Neural progenitor cell (in vitro differentiated cells): ENCODE data around the gene PAPPA2. TPM values are rescaled to one million over a fixed set of nuclear protein-coding genes. Genes with fewer than 3 reads are reported as not detected.

ENCODE experiments used
- DNase-seq: peaks from one replicate; pipeline ENCODE4 v3.0.0-alpha.2; 2016; ENCODE audit warnings: low spot score
- H2AFZ ChIP-seq: fragments of 200-600 bp; sonication (generic); replicated peaks from 2 replicates; pipeline ENCODE4 v1.6.1; 2016; ENCODE audit warnings: antibody characterized with exemption
- H3F3A ChIP-seq: fragments of 200-600 bp; sonication (generic); 2 replicates; pipeline ENCODE4 v1.6.1; 2016; ENCODE audit warnings: antibody characterized with exemption, low read depth
- H3K27ac ChIP-seq: fragments of 200-600 bp; sonication (generic); 2 replicates; pipeline ENCODE4 v1.5.1; 2016; ENCODE audit warnings: mild to moderate bottlenecking
- H3K27me3 ChIP-seq: fragments of 200-600 bp; sonication (generic); 2 replicates; pipeline ENCODE4 v1.6.1; 2016; ENCODE audit warnings: mild to moderate bottlenecking, moderate library complexity
- H3K36me3 ChIP-seq: fragments of 200-600 bp; sonication (generic); 2 replicates; pipeline ENCODE4 v1.5.1; 2016
- H3K4me1 ChIP-seq: fragments of 200-600 bp; sonication (generic); 2 replicates; pipeline ENCODE4 v1.6.1; 2016; ENCODE audit warnings: mixed run types
- H3K4me2 ChIP-seq: fragments of 200-600 bp; sonication (generic); 2 replicates; pipeline ENCODE4 v1.6.1; 2016
- H3K4me3 ChIP-seq: fragments of 200-600 bp; sonication (generic); 2 replicates; pipeline ENCODE4 v1.5.1; 2016
- H3K79me2 ChIP-seq: fragments of 200-600 bp; sonication (generic); 2 replicates; pipeline ENCODE4 v1.6.1; 2016; ENCODE audit warnings: low read depth
- H3K9ac ChIP-seq: fragments of 200-600 bp; sonication (generic); 2 replicates; pipeline ENCODE4 v1.6.1; 2016
- H3K9me3 ChIP-seq: fragments of 200-600 bp; sonication (generic); 2 replicates; pipeline ENCODE4 v1.5.1; 2016; ENCODE audit warnings: low read depth
- H4K20me1 ChIP-seq: fragments of 200-600 bp; sonication (generic); 2 replicates; pipeline ENCODE4 v1.6.1; 2016; ENCODE audit warnings: low read depth
- H3K27ac Mint-ChIP-seq: 3 replicates; pipeline ENCODE4 v1.8.0; 2021; ENCODE audit warnings: mixed read lengths
- H3K27me3 Mint-ChIP-seq: 2 replicates; pipeline ENCODE4 v1.8.0; 2022; ENCODE audit warnings: low read depth, mild to moderate bottlenecking, inconsistent platforms, moderate library complexity, mixed read lengths; ENCODE audit not compliant: insufficient read depth
- H3K36me3 Mint-ChIP-seq: 3 replicates; pipeline ENCODE4 v1.8.0; 2021; ENCODE audit warnings: mixed read lengths
- H3K4me1 Mint-ChIP-seq: 3 replicates; pipeline ENCODE4 v1.8.0; 2021; ENCODE audit warnings: mixed read lengths
- H3K4me3 Mint-ChIP-seq: 3 replicates; pipeline ENCODE4 v1.8.0; 2021; ENCODE audit warnings: mild to moderate bottlenecking, moderate library complexity, mixed read lengths
- H3K9me3 Mint-ChIP-seq: 3 replicates; pipeline ENCODE4 v1.8.0; 2020; ENCODE audit warnings: mixed read lengths
- CTCF ChIP-seq: fragments of 200-600 bp; sonication (generic); IDR thresholded peaks from 2 replicates; pipeline ENCODE4 v1.5.1; 2017; ENCODE audit warnings: antibody characterized with exemption, mild to moderate bottlenecking
- EZH2 ChIP-seq: fragments of 200-600 bp; sonication (generic); IDR thresholded peaks from 2 replicates; pipeline ENCODE4 v1.6.1; 2017; ENCODE audit warnings: antibody characterized with exemption, mild to moderate bottlenecking, moderate library complexity
- EZH2phosphoT487 ChIP-seq: fragments of 200-600 bp; sonication (generic); IDR thresholded peaks from 2 replicates; pipeline ENCODE4 v1.6.1; 2017; ENCODE audit warnings: antibody characterized with exemption
- total RNA-seq: library from RNA; depleted of rRNA; stranded (reverse); fragments of >200 nt; gene quantifications from 2 replicates; pipeline ENCODE4 v1.2.3, GENCODE V29; 2015; ENCODE audit warnings: low replicate concordance

The PAPPA2 gene
- total RNA-seq, 1 donor from 2014 or later, result 0.17 TPM

GRCh38 chr1:176854758-176855745 lies 392.1 kb downstream of the PAPPA2 start:
- TF ChIP-seq EZH2phosphoT487 (no peak), EZH2 (no peak), CTCF (no peak)
- Histone ChIP-seq H3K27ac (no peak overlapping the region), H3K36me3 (no peaks in the 10 kb centered on the region), H2AFZ (no peak overlapping the region), H4K20me1 (no peaks in the 10 kb centered on the region), H3K4me3 (no peak overlapping the region), H3K4me2 (no peak overlapping the region), H3K9ac (no peak overlapping the region), H3K9me3 (no peaks in the 10 kb centered on the region), H3K4me1 (no peaks in the 10 kb centered on the region), H3F3A (no peaks in the 10 kb centered on the region), H3K79me2 (no peaks in the 10 kb centered on the region), H3K27me3 (no peaks in the 10 kb centered on the region)
- Mint-ChIP-seq H3K27ac (no peak overlapping the region), H3K27me3 (no peaks in the 10 kb centered on the region), H3K4me1 (peaks cover 5% of the 10 kb centered on the region), H3K4me3 (no peak overlapping the region), H3K9me3 (no peaks in the 10 kb centered on the region), H3K36me3 (no peaks in the 10 kb centered on the region)
- DNase-seq, result no peak

GRCh38 chr1:176857632-176858031 lies 394.7 kb downstream of the PAPPA2 start:
- no peak overlapping the region for H2AFZ ChIP-seq
- Mint-ChIP-seq H3K4me3 (no peak overlapping the region), H3K36me3 (no peaks in the 10 kb centered on the region), H3K9me3 (no peaks in the 10 kb centered on the region), H3K4me1 (peaks cover 5% of the 10 kb centered on the region), H3K27ac (no peak overlapping the region), H3K27me3 (no peaks in the 10 kb centered on the region)
- H3K27ac ChIP-seq, result no peak overlapping the region
- TF ChIP-seq EZH2 (no peak), CTCF (no peak), EZH2phosphoT487 (no peak)
- H3K36me3 ChIP-seq, result no peaks in the 10 kb centered on the region
- H3F3A ChIP-seq, result no peaks in the 10 kb centered on the region
- H3K4me2 ChIP-seq, result no peak overlapping the region
- no peaks in the 10 kb centered on the region for H3K9me3 ChIP-seq
- DNase-seq, result no peak
- no peaks in the 10 kb centered on the region for H3K79me2 ChIP-seq
- no peak overlapping the region for H3K4me3 ChIP-seq
- H3K27me3 ChIP-seq, result no peaks in the 10 kb centered on the region
- H4K20me1 ChIP-seq, result no peaks in the 10 kb centered on the region
- no peak overlapping the region for H3K9ac ChIP-seq
- no peaks in the 10 kb centered on the region for H3K4me1 ChIP-seq

GRCh38 chr1:176858433-176858916 lies 395.5 kb downstream of the PAPPA2 start:
- Histone ChIP-seq H4K20me1 (no peaks in the 10 kb centered on the region), H3K27me3 (no peaks in the 10 kb centered on the region), H3K4me2 (no peak overlapping the region), H3F3A (no peaks in the 10 kb centered on the region), H3K27ac (no peak overlapping the region), H3K9ac (no peak overlapping the region), H3K4me3 (no peak overlapping the region), H3K36me3 (no peaks in the 10 kb centered on the region), H3K4me1 (no peaks in the 10 kb centered on the region), H3K9me3 (no peaks in the 10 kb centered on the region), H3K79me2 (no peaks in the 10 kb centered on the region), H2AFZ (no peak overlapping the region)
- Mint-ChIP-seq H3K9me3 (no peaks in the 10 kb centered on the region), H3K27ac (no peak overlapping the region), H3K4me1 (peaks cover 5% of the 10 kb centered on the region), H3K27me3 (no peaks in the 10 kb centered on the region), H3K4me3 (no peak overlapping the region), H3K36me3 (no peaks in the 10 kb centered on the region)
- no peak for DNase-seq
- no peak for TF ChIP-seq CTCF
- TF ChIP-seq EZH2phosphoT487, result no peak
- no peak for TF ChIP-seq EZH2
